Caco-2 (cell line): ENCODE data around the gene ELP2. TPM values are rescaled to one million over a fixed set of nuclear protein-coding genes. Genes with fewer than 3 reads are reported as not detected.

ENCODE experiments used
- BruUV-seq: library from RNA; stranded (reverse); fragments of 400-500 nt; replicated peaks from 2 replicates; lab custom pipeline; 2021; lab: Mats Ljungman, UMichigan
- CTCF ChIA-PET: fragments of 300-600 bp; sonication (Branson Sonifier 250); formaldehyde crosslinking; loops from one replicate; lab custom pipeline; 2022; ENCODE audit warnings: antibody characterized with exemption; lab: Charles Lee
- POLR2A ChIA-PET: fragments of 300-600 bp; sonication (Branson Sonifier 250); formaldehyde crosslinking; loops from one replicate; lab custom pipeline; 2022; ENCODE audit warnings: antibody characterized with exemption; lab: Charles Lee
- DNase-seq, 2 experiments: peaks; one replicate each; pipeline versions ENCODE4 v3.0.0 to v3.0.0-alpha.2; 2020 to 2022
- H3K27me3 ChIP-seq: replicated peaks from 2 replicates; pipeline ENCODE4 v1.6.0; 2011; ENCODE audit warnings: low read length; ENCODE audit not compliant: control insufficient read depth, insufficient read depth
- H3K36me3 ChIP-seq: 2 replicates; pipeline ENCODE4 v1.5.1; 2011; ENCODE audit warnings: low read length; ENCODE audit not compliant: control insufficient read depth, insufficient read depth
- H3K4me1 ChIP-seq: fragments of 250-450 bp; sonication (Bioruptor Pico); 2 replicates; pipeline ENCODE4 v1.5.1; 2020; ENCODE audit warnings: mild to moderate bottlenecking
- H3K4me3 ChIP-seq: 2 replicates; pipeline ENCODE4 v1.5.1; 2011; ENCODE audit warnings: low read depth, mild to moderate bottlenecking, control low read depth, low read length
- H3K9me3 ChIP-seq: fragments of 250-450 bp; sonication (Bioruptor Pico); 2 replicates; pipeline ENCODE4 v1.5.1; 2020; ENCODE audit warnings: mild to moderate bottlenecking, moderate library complexity
- H3K27ac Mint-ChIP-seq: one replicate; pipeline ENCODE4 v1.8.0; 2022; ENCODE audit warnings: mixed read lengths; ENCODE audit not compliant: unreplicated experiment
- H3K27me3 Mint-ChIP-seq: one replicate; pipeline ENCODE4 v1.8.0; 2022; ENCODE audit warnings: mixed read lengths; ENCODE audit not compliant: insufficient read depth, unreplicated experiment
- H3K36me3 Mint-ChIP-seq: one replicate; pipeline ENCODE4 v1.8.0; 2022; ENCODE audit warnings: mild to moderate bottlenecking, mixed read lengths; ENCODE audit not compliant: insufficient read depth, unreplicated experiment
- H3K4me1 Mint-ChIP-seq: one replicate; pipeline ENCODE4 v1.8.0; 2022; ENCODE audit warnings: low read depth, mixed read lengths; ENCODE audit not compliant: unreplicated experiment
- H3K4me3 Mint-ChIP-seq: one replicate; pipeline ENCODE4 v1.8.0; 2022; ENCODE audit warnings: mild to moderate bottlenecking, moderate library complexity, mixed read lengths; ENCODE audit not compliant: unreplicated experiment
- H3K9me3 Mint-ChIP-seq: one replicate; pipeline ENCODE4 v1.8.0; 2022; ENCODE audit warnings: mixed read lengths; ENCODE audit not compliant: unreplicated experiment
- intact Hi-C: fragments of 100-400 bp; cut with micrococcal nuclease; formaldehyde crosslinking; loops from one replicate; pipeline ENCODE4 v1.10.0; 2022; ENCODE audit not compliant: unreplicated experiment
- total RNA-seq: library from RNA; stranded (reverse); gene quantifications from 2 replicates; pipeline ENCODE4 v1.2.3, GENCODE V29; 2022
- TF ChIP-seq, protein P1 (sequence below), 2 experiments: fragments of 200-600 bp in 1 of 2; IDR thresholded peaks; 1 replicate in 1 of 2; 2 replicates in 1 of 2; pipeline versions ENCODE4 v1.5.1 to v1.8.0; 2011 to 2022; ENCODE audit warnings: antibody characterized with exemption in 1 of 2, control low read depth in 1 of 2, inconsistent platforms in 1 of 2, low read depth in 1 of 2, low read length in 1 of 2, mild to moderate bottlenecking in 1 of 2, moderate library complexity in 1 of 2; ENCODE audit not compliant: insufficient read depth in 1 of 2, severe bottlenecking in 1 of 2, unreplicated experiment in 1 of 2

ELP2 gene
- total RNA-seq, 1 experiment from 2014 or later, result 45.9 TPM

DNA sequence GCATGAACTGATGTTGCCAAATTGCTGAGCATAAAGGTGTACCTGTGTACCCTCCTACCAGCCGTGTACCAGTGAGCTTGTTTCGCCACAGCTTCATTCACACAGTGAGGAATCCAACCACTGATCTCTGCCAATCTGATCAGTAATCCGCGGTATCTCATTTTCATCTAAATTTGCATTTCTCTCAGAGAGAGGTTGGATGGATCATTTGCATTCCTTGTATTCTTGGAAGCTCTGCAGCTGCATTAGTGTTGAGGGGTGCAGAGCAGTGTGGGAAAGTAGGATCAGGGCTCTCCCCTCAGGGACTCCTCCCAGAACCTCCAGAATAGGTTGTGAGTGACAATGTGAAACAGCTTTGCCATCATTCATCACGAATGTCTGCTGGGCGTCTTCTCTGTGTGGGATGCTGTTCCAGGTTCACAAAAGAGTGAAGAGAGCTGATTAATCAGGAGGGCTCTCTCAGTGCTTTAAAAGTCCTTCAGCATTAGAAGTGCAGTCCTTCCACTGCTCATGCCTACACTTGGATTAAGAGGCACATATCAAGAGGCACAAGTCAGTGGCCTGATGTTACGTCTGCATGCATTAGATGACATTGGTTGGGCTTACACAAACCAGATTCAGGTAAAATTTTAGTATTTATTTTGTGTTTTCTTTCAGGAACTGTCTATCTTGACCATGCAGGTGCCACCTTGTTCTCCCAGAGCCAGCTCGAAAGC is 65.1 kb downstream of the ELP2 start:
- TF ChIP-seq, protein P1, sequence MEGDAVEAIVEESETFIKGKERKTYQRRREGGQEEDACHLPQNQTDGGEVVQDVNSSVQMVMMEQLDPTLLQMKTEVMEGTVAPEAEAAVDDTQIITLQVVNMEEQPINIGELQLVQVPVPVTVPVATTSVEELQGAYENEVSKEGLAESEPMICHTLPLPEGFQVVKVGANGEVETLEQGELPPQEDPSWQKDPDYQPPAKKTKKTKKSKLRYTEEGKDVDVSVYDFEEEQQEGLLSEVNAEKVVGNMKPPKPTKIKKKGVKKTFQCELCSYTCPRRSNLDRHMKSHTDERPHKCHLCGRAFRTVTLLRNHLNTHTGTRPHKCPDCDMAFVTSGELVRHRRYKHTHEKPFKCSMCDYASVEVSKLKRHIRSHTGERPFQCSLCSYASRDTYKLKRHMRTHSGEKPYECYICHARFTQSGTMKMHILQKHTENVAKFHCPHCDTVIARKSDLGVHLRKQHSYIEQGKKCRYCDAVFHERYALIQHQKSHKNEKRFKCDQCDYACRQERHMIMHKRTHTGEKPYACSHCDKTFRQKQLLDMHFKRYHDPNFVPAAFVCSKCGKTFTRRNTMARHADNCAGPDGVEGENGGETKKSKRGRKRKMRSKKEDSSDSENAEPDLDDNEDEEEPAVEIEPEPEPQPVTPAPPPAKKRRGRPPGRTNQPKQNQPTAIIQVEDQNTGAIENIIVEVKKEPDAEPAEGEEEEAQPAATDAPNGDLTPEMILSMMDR (IDR thresholded peaks at IDR 0.05; ENCODE audit: insufficient read depth in 1 of 2, low read depth in 1 of 2, low read length in 1 of 2, severe bottlenecking in 1 of 2, unreplicated experiment in 1 of 2), result no peak
- H3K27ac Mint-ChIP-seq, result no peak overlapping the region
- no peaks in the 10 kb centered on the region for H3K9me3 Mint-ChIP-seq
- no peaks in the 10 kb centered on the region for H3K27me3 ChIP-seq
- no peaks in the 10 kb centered on the region for H3K27me3 Mint-ChIP-seq
- ChIA-PET POLR2A (no interaction called here), CTCF (no interaction called here)
- H3K4me1 Mint-ChIP-seq, result no peaks in the 10 kb centered on the region
- no peaks in the 10 kb centered on the region for H3K9me3 ChIP-seq
- intact Hi-C loops, result no loop called here
- no peak overlapping the region for H3K4me3 ChIP-seq
- H3K4me1 ChIP-seq, result no peaks in the 10 kb centered on the region
- H3K36me3 Mint-ChIP-seq, result no peaks in the 10 kb centered on the region
- no peaks in the 10 kb centered on the region for H3K36me3 ChIP-seq
- no TSS peak for BruUV-seq
- DNase-seq, result no peak
- no peak overlapping the region for H3K4me3 Mint-ChIP-seq

DNA sequence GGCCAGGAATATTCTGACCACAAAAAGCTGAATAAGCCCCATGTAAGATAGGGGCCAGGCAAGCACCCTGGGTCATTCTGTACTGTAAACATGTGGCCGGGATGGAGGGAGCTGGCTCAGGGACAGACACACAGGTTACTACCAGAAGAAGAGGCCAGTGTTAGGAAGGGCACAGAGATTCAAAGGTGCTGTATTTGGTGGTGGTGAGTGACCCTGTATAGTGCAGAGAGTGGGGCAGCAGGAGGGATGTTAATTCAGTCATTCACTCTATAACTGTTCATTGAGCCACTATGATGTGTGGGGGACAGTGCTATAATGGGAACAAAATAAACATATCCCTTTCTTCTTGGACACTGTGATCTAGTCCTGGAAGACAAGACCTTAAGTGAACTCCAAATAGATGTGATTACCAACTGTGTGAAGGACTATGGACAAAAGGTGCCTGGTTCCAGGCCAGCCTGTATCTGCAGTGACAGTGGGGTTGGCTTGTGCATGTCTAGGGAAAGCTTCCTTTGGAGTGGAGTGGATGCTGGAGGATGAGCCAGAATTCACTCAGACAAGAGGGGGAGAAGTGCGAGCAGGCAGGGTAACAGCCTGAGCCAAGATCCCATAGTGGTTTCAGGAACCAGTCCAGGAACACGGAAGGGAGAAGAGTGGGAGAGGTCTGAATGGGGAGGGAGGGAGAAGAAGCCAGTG is 65.9 kb downstream of the ELP2 start:
- BruUV-seq, result no TSS peak
- ChIA-PET POLR2A (no interaction called here), CTCF (no interaction called here)
- Histone ChIP-seq H3K36me3 (no peaks in the 10 kb centered on the region), H3K4me3 (no peak overlapping the region), H3K9me3 (no peaks in the 10 kb centered on the region), H3K4me1 (no peaks in the 10 kb centered on the region), H3K27me3 (no peaks in the 10 kb centered on the region)
- intact Hi-C loops, result loop anchor here (2.0 kb wide), 1 partner anchor 27 kb away; no protein-coding TSS in a partner anchor
- Mint-ChIP-seq H3K4me3 (no peak overlapping the region), H3K4me1 (no peaks in the 10 kb centered on the region), H3K27me3 (no peaks in the 10 kb centered on the region), H3K36me3 (no peaks in the 10 kb centered on the region), H3K27ac (no peak overlapping the region), H3K9me3 (no peaks in the 10 kb centered on the region)
- DNase-seq, result no peak
- TF ChIP-seq, protein P1 (IDR thresholded peaks at IDR 0.05; ENCODE audit: insufficient read depth in 1 of 2, low read depth in 1 of 2, low read length in 1 of 2, severe bottlenecking in 1 of 2, unreplicated experiment in 1 of 2), result no peak

DNA sequence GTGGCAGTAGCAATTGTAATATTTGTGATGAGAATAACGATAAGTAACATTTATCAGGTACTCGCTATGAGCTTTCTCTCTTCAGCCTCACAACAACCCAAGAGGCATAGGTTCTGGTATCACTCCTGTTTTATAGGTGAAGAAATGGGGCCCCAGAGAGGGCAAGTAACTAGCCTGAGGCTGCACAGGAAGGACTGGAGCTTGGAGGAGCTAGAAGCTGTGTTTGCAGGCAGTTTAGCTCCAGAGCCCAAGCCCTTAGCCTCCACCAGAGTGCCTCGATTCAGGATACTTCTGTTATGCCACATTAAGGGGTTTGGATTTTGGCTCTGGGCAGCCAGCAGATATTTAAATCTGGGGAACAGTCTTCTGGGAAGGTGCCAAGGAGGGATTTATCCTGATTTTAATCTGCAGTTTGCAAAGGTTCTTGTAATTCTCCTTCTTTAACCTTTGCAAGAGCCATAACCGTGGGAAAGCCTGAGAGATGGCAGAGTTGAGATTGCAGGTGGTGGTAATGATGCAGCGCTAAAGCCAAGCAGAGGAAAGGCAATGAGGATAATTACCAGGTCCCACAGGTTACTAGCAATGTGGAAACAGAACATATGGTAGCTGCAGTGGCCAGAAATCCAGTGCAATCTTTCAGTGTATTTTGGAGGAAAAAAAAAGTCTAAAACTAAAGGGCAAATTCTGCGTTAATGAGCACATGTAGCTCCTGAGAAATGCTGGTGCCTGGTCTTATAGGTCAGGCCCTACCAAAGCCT is 66.7 kb downstream of the ELP2 start:
- Histone ChIP-seq H3K36me3 (no peaks in the 10 kb centered on the region), H3K9me3 (no peaks in the 10 kb centered on the region), H3K4me3 (no peak overlapping the region), H3K27me3 (no peaks in the 10 kb centered on the region), H3K4me1 (no peaks in the 10 kb centered on the region)
- H3K9me3 Mint-ChIP-seq, result no peaks in the 10 kb centered on the region
- H3K4me3 Mint-ChIP-seq, result no peak overlapping the region
- H3K27ac Mint-ChIP-seq, result no peak overlapping the region
- no peaks in the 10 kb centered on the region for H3K36me3 Mint-ChIP-seq
- DNase-seq, result no peak
- intact Hi-C loops, result loop anchor here (2.0 kb wide), 1 partner anchor 28 kb away; no protein-coding TSS in a partner anchor
- no TSS peak for BruUV-seq
- TF ChIP-seq, protein P1 (IDR thresholded peaks at IDR 0.05; ENCODE audit: insufficient read depth in 1 of 2, low read depth in 1 of 2, low read length in 1 of 2, severe bottlenecking in 1 of 2, unreplicated experiment in 1 of 2), result no peak
- no peaks in the 10 kb centered on the region for H3K27me3 Mint-ChIP-seq
- ChIA-PET POLR2A (no interaction called here), CTCF (no interaction called here)
- H3K4me1 Mint-ChIP-seq, result no peaks in the 10 kb centered on the region
